ENCODE measurements around the gene NTRK3.
"Not testable (repeated sequence)": the region's sequence is repeated elsewhere in the genome, so short reads cannot be mapped to it uniquely, and the experiment has no call there.

The NTRK3 gene

DNA sequence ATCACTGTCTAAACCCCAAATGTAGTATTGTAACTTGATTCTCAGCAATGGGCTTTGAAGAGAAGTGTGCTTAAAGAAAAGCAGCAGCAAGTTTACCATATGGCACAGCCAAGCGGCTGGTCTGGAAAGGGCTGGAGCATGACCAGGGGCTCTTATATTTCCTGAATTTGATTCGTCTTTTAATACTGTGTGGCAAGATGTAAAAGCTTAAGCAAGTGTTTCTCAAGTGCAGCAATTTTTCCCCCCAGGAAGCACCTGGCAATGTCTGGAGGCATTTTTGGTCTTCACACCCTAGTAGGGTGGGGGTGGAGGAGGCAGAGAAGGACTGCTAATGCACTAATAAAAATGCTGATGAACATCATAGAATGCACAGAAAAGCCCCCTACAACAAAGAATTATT, 397.9 kb downstream of the NTRK3 start:
- no peak overlapping the region for H3K4me3 ChIP-seq (ENCODE audit: low read length)
- TF ChIP-seq ZNF274 (IDR thresholded peaks at IDR 0.05; ENCODE audit: low read depth, low read length), result no peak

DNA sequence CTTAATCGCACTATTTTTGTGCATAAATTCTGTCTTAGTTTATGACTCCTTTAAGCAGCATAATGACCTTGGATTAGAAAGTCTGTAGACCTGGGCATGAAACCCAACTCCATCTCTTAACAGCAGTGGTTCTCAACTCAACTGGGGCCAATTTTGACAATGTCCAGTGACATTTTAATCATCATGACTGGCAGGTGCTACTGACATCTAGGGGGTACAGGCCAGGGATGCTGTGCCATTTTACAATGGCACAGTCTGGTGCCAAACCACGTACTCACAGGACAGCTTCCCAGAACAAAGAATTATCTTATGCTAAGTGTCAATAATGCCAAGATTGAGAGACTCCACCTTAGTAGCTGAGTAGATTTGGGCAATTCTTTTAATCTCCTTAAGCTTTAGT, 405.0 kb downstream of the NTRK3 start:
- no peak for TF ChIP-seq ZNF274 (IDR thresholded peaks at IDR 0.05; ENCODE audit: low read depth, low read length)
- no peak overlapping the region for H3K4me3 ChIP-seq (ENCODE audit: low read length)

DNA sequence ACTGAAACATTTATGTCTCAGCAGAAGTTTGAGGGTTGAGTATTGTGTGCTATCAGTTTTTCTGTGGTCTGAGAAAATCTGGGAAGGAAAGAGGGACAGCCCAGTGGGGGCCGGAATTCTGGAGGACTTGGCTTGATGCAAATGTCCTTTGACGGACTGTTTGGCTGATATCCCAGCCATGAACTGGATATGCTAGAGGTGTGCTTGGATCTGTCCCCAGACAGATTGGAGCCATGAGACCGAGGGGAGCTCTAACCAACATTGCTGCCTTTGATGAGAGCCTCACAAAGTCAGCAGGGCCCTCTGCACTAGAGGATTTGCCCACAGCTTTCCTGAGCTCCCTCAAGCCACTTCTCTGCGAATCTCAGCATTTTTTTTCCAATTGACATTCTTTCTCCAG, 405.6 kb downstream of the NTRK3 start:
- H3K4me3 ChIP-seq (ENCODE audit: low read length), result no peak overlapping the region
- no peak for TF ChIP-seq ZNF274 (IDR thresholded peaks at IDR 0.05; ENCODE audit: low read depth, low read length)

DNA sequence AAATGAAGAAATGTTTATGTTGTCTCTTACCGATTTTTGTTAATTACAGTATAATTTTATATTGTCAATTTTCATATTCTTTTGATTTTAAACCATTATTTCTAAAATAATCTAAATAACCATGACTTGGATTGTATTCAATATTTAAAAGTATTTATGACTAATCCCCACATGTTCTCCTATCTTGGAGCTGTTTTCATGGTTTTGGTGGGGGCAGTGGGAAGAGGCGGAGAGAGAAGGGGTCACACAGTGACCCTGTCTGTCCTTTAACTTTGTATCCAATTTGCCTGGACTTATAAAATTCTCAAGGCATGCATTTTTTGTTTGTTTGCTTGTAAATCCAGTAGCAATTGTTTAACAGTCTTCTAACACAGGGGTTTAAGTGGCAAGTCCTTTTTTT, 407.4 kb downstream of the NTRK3 start:
- TF ChIP-seq ZNF274 (IDR thresholded peaks at IDR 0.05; ENCODE audit: low read depth, low read length), result no peak
- H3K4me3 ChIP-seq (ENCODE audit: low read length), result no peak overlapping the region

DNA sequence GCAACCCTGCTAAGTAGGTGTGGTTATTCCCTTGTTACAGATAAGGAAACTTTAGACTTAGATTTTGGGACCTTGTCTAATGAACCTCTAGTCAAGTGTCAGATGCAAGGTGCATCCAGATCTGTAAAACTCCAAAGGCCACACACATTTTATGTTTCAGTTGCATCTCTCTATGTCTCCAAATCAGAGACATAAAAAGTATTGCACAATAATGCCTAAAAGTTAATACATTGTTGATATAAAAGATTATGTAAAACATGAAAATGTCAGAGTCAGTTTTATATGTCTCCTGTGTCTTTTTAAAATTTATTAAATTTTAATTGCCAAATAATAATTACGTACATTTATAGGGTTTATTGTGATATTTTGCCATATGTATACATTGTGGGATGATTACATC, 408.5 kb downstream of the NTRK3 start:
- no peak for TF ChIP-seq ZNF274 (IDR thresholded peaks at IDR 0.05; ENCODE audit: low read depth, low read length)
- no peak overlapping the region for H3K4me3 ChIP-seq (ENCODE audit: low read length)

DNA sequence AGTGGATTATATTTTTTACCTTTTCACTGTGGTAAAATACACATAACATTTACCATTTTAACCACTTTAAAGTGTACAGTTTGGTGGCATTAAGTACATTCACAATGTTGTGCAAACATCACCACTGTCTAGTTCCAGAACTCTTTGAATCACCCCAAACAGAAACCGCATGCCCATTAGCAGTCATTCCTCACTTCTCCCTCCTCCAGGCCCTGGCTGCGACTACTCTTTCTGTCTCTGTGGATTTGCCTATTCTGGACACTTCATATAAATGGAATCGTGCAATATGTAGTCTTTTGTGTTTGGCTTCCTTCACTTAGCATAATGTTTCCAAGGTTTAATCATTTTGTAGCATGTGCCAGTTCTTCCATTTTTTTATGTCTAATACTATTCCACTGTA, 409.8 kb downstream of the NTRK3 start:
- no peak overlapping the region for H3K4me3 ChIP-seq (ENCODE audit: low read length)
- no peak for TF ChIP-seq ZNF274 (IDR thresholded peaks at IDR 0.05; ENCODE audit: low read depth, low read length)

DNA sequence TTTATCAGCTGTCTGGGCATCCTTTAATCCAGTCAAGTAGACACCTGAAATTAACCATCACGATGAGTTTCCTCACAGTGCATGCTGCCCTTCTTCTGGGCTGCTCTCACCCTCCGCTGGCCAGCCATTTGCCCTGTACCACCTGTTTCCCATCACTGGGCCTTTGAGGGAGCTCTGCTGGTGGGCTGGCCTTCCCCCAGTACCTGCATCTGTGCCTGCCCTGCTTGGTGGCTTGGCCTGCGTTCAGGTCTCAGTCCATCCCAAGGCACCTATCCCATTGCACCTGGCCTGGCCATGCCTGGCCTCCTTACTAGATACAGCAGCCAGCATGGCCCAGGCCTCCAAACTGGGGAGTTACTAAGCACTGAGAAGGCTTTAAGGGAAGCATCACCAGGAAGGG, 413.2 kb downstream of the NTRK3 start:
- TF ChIP-seq ZNF274 (IDR thresholded peaks at IDR 0.05; ENCODE audit: low read depth, low read length), result no peak
- no peak overlapping the region for H3K4me3 ChIP-seq (ENCODE audit: low read length)

DNA sequence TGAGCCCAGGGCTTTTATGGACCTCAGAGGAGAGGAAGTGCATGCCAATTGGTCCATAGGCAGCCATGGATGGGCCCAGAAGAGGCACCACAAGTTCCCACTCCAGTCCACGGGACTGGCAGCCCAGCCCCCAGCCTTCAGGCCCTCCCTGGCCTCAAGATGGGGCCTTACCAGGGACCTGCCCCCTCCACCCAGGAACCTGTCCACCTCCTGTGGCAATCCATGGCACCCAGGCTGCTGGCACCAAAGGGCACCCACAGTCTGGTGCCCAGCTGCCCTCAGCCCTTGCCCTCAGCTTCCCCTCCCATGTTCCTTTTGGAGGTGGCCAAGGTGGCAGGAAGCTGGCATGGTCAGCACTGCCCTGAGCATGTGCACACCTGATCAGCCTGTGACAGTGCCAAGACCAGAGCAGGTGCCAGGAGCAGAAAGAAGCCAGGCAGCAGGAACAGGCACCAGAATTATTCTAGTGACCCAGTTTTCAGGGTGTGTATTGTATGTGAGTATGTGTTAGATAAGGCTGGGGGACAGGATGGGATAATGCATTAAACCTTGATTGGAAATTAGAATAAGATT, 415.0 kb downstream of the NTRK3 start:
- no peak for TF ChIP-seq ZNF274 (IDR thresholded peaks at IDR 0.05; ENCODE audit: low read depth, low read length)
- H3K4me3 ChIP-seq (ENCODE audit: low read length), result no peak overlapping the region

DNA sequence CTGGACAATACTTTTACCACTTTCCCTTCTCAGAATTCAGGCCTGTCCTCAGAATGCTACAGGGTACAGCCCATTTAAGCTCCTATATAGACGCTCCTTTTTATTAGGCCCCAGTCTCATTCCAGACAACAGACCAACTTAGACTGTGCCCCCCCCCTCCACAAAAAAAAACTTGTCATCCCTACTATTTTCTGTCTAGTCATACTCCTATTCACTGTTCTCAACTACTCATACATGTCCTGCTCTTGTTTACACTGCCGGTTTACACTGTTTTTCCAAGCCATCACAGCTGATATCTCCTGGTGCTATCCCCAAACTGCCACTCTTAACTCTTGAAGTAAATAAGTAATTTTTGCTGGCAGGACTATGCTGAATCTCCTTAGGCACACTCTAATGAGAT, 420.7 kb downstream of the NTRK3 start:
- not testable (repeated sequence) for H3K4me3 ChIP-seq (ENCODE audit: low read length)

DNA sequence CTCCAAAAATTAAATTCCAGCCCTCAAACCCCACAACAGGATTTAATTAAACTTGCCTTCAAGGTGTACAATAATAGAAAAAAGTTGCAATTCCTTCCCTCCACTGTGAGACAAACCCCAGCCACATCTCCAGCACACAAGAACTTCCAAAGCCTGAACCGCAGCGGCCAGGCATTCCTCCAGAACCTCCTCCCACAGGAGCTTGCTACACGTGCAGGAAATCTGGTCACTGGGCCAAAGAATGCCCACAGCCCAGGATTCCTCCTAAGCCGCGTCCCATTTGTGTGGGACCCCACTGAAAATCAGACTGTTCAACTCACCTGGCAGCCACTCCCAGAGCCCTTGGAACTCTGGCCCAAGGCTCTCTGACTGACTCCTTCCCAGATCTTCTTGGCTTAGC, 423.2 kb downstream of the NTRK3 start:
- not testable (repeated sequence) for H3K4me3 ChIP-seq (ENCODE audit: low read length)

DNA sequence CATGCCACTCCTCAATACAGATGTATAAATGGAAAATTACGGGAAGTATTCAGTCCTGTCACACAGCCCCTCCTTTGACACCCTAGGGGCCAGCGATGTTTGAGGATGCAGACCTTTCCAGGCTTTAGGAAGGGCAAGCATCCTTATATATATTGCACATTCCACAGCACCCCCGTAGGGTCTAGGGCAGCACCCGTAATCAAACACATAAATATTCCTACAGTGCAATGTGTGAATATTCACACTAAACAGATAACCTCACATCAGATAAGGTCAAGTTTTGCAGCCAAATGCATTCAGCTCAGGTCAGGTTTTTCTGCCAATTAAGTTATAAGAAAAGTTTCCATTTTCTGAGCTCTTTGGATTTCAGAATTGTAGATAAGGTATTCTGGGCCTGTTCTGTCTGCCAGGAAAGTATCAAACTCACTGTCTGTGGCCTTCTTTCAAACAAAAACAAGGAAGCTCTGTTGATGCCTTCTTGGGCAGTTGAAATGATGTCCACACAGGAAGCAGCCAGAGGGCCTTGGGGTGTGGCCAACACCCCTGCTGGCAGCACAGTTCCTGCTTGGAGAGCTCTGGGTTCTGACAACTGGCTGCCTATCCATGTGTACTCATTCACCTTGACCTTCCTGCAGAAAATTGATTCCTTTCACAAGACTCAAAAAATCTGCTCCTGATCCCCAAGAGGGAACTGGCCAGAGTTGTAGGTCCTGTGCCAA, 427.0 kb downstream of the NTRK3 start:
- TF ChIP-seq ZNF274 (IDR thresholded peaks at IDR 0.05; ENCODE audit: low read depth, low read length), result no peak

DNA sequence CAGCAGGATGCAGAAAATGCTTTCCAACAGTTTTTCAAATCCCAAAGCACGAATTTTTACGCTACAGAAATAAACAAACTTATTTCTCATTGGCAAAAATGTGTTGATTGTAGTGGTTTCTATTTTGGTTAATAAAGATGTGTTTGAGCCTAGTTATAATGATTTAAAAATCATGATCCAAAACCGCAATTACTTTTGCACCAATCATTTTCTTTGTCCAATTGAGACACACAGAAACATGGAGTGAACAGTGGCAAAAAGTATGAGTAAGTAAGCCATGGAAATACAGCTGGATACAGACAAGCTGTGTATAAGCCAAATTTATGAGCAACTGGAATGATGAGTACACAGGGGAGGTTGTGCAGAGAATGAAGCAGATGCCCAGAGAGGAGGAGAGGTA, 427.9 kb downstream of the NTRK3 start:
- H3K4me3 ChIP-seq (ENCODE audit: low read length), result no peak overlapping the region
- TF ChIP-seq ZNF274 (IDR thresholded peaks at IDR 0.05; ENCODE audit: low read depth, low read length), result no peak

More for the DNA sequence above, 427.0 kb downstream of the NTRK3 start:
- H3K4me3 ChIP-seq (ENCODE audit: low read length), result no peak overlapping the region

DNA sequence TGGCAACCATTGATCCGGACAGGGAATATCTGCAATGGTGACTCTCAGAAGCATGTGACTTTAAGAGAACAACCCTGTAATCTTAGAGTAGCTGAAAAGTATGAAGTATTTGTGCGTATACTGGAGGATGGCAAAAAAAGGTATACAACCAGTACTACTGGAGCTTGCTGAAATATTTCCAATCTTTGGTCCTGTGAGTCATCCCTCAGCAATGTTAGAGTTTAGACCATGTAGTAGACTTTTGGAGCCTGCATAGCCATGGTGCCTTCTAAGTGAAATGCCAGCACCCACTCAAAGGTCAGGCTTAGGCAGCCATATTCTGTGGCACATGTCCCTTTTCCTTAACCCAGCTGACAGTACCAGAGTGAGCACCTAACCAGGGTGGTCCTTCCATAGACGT, 429.4 kb downstream of the NTRK3 start:
- no peak for TF ChIP-seq ZNF274 (IDR thresholded peaks at IDR 0.05; ENCODE audit: low read depth, low read length)
- no peak overlapping the region for H3K4me3 ChIP-seq (ENCODE audit: low read length)

DNA sequence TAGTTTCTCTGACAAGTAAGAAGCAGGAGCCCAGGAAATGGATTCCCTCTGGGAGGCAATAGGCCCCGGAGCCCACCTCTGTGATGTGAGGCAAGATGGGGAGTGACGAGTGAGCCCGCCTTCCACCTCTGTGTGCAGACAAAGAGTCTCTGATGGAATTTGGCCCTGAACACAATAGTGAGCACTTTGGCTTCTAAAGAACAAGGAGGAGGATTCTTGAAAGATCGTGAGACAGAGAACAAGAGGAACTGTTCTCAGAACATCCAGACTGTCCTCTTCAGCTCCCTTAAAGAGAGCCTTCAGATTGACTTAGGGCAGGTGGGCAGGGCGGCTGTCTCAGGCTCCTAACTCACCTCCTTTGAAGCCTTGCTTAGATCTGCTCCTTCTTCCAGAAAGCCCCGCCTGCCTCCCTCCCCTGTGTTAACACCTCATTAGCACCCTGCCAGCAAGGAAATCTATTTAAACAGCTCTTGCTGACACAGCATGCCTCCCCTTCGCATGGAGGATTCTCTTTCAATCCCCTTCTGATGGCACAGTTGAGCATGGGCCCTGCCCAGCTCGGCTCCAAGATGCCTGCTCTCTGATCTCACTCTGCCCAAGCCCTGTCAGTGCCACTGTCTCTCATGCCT, 430.3 kb downstream of the NTRK3 start:
- TF ChIP-seq ZNF274 (IDR thresholded peaks at IDR 0.05; ENCODE audit: low read depth, low read length), result no peak
- H3K4me3 ChIP-seq (ENCODE audit: low read length), result no peak overlapping the region

DNA sequence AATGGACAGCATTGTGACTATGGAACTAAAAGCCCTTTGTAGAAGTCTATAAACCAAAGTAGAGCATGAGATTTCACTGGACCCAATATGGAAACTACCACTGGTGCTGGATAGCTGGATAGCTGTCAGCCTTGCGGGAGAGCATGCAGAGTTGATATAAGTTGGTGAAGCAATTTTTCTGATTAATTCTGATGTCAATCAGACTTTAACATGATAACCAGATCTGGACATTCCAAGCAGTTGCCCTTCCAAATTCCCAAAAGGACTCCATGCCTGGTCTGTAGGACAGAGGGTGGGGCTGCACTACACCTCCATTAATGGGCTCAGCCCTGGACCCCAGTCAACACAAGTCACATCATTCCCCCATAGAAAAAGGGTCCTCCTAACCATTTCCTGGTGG, 437.8 kb downstream of the NTRK3 start:
- no peak overlapping the region for H3K4me3 ChIP-seq (ENCODE audit: low read length)
- no peak for TF ChIP-seq ZNF274 (IDR thresholded peaks at IDR 0.05; ENCODE audit: low read depth, low read length)

DNA sequence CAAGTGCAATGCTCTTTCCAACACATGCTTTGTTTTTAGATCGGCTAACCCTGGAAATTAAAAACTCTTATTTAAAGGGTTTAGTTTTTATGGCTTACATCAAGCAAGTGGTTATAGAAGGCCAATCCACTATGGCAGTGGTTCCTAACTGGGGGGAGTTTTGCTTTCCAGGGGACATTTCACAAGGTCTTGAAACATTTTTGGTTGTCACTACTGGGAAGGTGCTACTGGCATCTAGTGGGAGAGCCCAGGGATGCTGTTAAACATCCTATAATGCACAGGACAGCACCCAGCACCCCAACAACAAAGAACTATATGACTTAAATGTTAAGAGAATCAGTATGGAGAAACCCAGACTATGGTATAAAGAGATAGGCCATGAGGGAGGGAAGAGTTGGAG, 439.0 kb downstream of the NTRK3 start:
- H3K4me3 ChIP-seq (ENCODE audit: low read length), result no peak overlapping the region
- no peak for TF ChIP-seq ZNF274 (IDR thresholded peaks at IDR 0.05; ENCODE audit: low read depth, low read length)
